ENCODE measurements around the gene SERINC5.

Gene SERINC5

GRCh38 chr5:80094236-80094738 lies 161.6 kb downstream of the SERINC5 start:
- DNase-seq (ENCODE audit: low read depth) = no peak

DNA sequence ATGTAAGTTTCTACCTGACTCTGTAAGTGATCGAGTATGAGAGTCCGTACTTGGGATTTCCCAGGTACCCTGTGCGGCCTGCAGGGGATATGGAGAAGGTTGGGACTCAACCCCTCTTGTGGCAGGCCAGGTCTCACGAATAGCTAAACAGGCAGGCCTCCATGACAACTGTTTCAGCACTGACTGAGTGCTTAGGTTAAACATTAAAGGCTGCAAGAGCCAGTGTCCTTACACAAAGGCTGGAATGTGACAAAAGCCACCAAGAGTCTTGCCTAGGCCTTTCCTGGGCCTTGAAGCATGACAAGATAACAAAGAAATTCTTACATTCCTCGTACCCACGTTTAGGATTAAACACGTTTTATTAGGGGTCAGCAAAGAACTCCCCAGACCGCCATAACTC lies 162.1 kb downstream of the SERINC5 start:
- DNase-seq (ENCODE audit: low read depth) = no peak

- no peak for DNase-seq (ENCODE audit: low read depth)
These were observed 163.3 kb downstream of the SERINC5 start for GRCh38 chr5:80092486-80093107.

DNA sequence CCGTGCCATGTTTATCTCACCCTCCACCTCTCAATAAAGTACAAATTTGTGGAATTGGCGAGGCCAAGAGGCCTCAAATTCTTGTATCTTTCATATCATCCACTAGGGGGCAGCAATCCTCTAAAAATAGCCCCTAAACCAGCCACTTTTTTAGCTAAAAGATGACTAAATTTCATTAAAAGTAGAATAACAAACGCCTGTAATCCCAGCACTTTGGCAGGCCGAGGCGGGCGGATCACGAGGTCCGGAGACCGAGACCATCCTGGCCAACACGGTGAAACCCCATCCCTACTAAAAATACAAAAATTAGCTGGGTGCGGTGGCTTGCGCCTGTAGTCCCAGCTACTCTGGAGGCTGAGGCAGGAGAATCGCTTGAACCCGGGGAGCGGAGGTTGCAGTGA lies 164.1 kb downstream of the SERINC5 start:
- DNase-seq (ENCODE audit: low read depth) = peak; percentile 66

GRCh38 chr5:80090884-80091166 lies 165.0 kb downstream of the SERINC5 start:
- no peak for DNase-seq (ENCODE audit: low read depth)

DNA sequence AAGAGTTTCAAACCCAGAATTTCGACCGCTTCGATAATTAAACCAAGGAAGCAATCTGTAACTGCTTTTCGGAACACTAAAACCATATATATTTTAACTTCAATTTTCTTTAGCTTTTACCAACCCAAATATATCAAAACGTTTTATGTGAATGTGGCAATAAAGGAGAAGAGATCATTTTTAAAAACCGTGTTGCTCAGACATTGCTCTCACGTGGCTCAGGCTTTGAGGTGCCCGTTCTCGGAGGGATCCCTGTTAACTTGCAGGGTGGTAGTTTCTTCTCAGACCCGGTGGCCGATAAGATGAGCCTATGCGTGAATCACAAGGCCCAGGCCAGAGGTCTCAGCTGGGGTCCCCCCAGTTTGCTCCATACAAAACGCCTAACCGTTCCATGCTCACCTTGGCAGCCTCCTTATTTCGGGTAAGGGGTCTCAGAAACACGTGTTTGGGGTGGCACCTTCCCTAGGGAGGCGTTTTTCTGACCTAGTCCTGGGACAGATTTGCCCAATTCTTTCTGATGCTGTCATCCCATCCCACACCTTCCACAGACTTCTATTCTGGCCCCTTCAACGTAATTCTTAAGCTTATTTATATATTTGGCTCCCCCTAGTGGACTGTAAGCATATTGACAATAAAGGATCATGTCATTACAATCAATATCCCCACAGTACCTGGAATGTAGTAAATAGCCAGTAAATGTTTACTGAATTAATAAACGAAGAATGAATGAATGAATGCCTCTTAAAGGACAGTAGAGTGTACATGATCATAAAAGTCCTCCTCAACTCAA lies 172.6 kb downstream of the SERINC5 start:
- peak; percentile 53 for DNase-seq (ENCODE audit: low read depth)

- peak; percentile 69 for DNase-seq (ENCODE audit: low read depth)
These were observed 173.1 kb downstream of the SERINC5 start for GRCh38 chr5:80082731-80083100.

DNA sequence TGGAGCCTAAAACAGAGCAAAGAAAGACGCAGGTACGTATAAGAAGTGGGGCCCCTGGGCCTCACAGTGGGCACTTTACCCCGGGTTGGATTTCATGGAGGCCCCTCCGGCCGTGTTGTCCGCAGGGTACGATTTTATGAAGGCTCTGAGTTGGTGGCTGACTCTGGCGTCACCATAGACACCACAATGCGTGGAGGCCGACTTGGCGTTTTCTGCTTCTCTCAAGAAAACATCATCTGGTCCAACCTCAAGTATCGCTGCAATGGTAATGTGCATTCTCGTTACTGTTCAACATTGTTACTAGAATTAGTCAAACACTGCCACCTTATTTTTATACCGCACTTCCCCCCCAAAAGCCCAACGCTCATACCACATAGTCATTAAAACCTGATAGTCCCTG lies 173.6 kb downstream of the SERINC5 start:
- no peak for DNase-seq (ENCODE audit: low read depth)

DNA sequence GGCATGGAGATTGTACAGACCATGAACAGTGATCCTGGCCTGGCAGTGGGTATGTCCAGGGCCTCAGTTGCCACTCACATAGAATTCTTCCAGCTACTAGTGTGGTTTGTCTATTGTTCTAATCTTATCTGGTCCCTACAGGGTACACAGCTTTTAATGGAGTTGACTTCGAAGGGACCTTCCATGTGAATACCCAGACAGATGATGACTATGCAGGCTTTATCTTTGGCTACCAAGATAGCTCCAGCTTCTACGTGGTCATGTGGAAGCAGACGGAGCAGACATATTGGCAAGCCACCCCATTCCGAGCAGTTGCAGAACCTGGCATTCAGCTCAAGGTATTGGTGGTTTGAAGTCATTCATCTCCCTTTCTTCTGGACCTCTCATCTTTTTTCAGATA lies 176.9 kb downstream of the SERINC5 start:
- no peak for DNase-seq (ENCODE audit: low read depth)

GRCh38 chr5:80077051-80077714 lies 178.7 kb downstream of the SERINC5 start:
- no peak for DNase-seq (ENCODE audit: low read depth)

DNA sequence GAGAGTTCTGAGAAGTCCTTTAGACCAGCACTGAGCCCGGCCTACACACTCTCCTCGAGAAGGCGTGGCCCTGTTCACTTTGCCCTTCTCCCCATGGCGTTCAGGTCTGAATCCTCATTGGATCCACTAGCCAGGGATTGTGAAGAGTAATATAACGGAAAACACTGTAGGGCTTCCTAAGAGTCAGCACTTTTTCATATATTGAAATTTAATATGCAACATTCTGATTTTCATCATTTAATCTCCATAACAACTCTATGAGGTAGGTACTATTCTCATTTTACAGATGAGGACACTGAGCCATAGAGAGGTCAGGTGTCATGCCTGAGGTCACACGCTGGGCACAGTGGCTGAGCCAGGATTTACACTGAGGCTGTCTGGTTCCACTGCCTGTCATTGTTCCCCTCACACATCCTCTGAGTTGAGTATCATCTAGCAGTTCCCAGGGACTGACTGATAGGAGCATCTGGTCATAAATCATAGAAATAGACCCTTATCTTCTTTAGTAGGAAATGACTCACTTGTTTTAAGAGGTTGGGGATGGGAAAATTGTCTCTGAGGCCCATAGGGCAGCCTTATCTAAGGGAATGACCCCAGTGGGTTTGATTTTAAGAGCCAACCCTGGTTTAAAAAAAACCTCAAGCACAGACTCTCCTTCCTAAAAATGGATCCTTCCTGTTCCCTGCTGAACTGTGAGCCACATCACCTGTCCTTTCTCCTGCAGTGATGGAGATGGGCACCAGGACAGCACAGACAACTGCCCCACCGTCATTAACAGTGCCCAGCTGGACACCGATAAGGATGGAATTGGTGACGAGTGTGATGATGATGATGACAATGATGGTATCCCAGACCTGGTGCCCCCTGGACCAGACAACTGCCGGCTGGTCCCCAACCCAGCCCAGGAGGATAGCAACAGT lies 179.5 kb downstream of the SERINC5 start:
- DNase-seq (ENCODE audit: low read depth) = no peak

DNA sequence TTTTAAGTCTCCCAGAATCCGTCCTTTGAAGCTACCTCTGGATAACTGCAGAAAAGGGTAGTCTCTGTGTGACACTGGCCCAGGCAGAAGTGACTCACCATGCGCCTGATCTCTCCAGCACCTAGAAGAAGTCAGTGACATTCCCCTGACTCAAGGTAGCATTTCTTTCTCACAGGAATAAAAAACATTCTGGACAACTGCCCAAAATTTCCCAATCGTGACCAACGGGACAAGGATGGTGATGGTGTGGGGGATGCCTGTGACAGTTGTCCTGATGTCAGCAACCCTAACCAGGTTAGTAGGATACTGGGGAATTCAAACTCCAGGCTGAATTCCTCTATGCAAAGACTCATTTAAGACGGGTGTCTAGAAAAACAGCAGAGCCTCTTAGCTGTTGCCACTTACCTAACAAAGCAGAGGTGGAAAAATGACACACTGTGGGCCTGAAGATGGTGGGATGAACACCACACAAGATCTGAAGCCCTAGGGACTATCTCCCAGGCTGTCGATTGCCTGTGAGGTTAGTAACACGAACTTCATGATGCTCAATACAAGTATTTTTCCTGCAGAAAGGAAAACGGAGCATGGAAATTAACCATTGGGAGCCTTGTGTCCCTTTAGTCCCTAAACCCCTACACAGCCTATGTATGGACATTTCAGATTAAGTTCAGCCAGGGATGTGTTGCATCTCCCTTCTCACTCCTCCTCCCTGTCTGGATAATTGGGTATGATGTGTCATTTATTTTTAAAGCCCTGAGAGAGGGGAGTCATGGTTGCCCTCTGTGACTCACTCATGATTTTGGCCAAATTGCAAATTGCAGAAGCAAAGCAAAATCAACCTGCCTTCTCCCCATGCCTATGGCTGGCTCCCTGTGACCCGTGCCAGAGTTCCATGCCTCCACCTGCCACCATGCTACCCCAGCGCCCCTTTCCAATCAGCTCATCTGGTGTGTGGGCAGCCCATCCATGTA lies 183.5 kb downstream of the SERINC5 start:
- DNase-seq (ENCODE audit: low read depth) = peak; percentile 58

DNA sequence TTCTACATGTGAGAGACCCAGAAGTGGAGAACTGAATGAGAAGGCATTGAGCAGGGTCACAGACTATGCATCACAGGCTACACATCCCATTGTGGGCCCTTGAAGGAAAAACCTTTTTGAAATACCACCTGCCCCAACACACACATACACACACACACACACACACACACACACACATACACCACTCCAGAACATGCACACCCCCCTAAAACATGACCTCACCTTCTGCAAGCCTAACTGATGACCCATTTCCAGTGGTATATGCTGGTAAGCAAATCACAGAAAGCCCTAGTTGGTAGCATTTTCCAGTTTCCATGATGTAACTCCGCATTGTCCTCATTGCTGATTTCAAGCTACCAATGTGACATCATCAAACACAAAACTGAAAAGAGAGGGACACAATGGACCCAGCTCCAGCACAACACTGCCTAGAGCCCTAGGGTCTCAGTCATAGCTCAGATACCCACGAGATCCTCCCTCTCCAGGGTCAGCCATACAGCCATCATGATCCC lies 184.3 kb downstream of the SERINC5 start:
- DNase-seq (ENCODE audit: low read depth) = no peak

DNA sequence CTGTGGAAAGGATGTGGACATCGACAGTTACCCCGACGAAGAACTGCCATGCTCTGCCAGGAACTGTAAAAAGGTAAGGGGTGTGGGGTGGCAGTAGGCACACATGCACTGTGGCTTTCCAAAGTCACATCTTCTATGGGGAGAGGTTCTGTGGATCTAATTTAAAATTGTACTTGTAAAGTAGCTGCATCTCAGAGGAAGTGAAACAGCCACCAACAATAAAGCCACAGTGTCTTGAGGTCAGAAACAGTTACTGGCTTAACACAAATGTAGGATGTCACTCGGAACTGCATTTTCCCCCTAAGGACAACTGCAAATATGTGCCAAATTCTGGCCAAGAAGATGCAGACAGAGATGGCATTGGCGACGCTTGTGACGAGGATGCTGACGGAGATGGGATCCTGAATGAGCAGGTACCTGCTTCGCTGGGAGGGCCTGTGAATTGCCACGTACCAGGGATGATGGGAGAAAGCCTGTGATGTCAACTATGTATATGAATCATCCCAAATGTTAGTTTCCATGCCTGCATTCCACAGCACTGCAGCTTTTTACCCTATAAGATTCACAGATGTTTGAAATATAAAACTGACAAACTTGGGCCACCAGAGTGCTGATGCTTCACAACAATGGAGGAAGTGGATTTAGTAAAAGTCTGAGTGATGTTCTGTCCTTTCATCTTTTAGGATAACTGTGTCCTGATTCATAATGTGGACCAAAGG lies 185.4 kb downstream of the SERINC5 start:
- DNase-seq (ENCODE audit: low read depth) = no peak

- no peak for DNase-seq (ENCODE audit: low read depth)
These were observed 185.9 kb downstream of the SERINC5 start for GRCh38 chr5:80069918-80070318.

GRCh38 chr5:80069251-80069800 lies 186.5 kb downstream of the SERINC5 start:
- no peak for DNase-seq (ENCODE audit: low read depth)

- DNase-seq (ENCODE audit: low read depth) = no peak
These were observed 187.1 kb downstream of the SERINC5 start for GRCh38 chr5:80068775-80069174.

DNA sequence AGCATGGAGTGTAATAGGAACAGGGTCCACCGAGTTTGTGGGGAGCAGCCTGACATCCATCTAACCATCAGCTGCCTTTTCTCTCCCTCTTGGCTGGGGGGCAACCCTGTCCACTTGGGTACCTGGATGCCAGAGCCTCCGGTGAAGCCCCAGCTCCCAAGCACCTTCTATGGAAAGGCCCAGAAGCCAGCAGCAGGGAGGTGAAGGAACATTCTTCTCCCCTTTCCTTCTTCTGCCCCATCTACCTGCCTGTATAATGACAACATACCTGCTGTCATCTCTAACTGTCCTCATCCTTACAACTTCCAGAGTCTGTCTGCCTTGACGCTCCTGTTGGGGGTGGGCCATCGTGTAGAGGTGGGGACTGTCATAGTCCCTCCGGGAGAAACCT lies 187.6 kb downstream of the SERINC5 start:
- no peak for DNase-seq (ENCODE audit: low read depth)

DNA sequence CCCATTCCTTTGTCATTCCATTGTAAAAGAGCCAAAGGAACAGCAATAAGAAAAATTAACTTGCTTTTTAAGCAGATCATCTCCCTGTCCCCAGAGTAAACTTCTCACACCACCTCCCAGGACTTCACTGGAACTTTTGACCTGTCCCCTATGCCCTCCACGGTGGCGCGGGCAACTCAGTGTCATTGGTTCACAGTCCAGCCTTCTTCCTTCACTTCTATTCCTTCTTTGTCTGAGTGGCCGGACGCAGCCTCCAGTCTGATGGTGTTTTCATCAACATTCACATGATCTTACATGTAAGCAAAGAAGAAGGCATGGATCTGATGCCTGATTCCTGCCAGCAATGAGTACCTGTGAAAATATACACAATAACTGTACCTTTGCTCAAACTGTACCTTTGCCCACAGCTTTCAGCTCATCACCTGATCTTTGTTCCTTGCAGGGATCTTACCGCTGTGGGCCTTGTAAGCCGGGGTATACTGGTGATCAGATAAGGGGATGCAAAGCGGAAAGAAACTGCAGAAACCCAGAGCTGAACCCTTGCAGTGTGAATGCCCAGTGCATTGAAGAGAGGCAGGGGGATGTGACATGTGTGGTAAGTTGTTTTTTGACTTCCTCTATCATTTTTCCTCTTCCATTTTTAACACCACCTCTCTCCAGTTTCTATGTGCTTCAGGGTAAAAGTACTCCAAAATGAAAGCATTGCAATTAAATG lies 188.2 kb downstream of the SERINC5 start:
- no peak for DNase-seq (ENCODE audit: low read depth)

Data from stromal cell of bone marrow (primary cell).